Chondrocyte (in vitro differentiated cells): ENCODE results near the gene WDR33. TPM values are rescaled to one million over a fixed set of nuclear protein-coding genes. Genes with fewer than 3 reads are reported as not detected.

Source experiments
- DNase-seq: peaks from one replicate; pipeline ENCODE4 v3.0.0; 2021; ENCODE audit warnings: mixed read lengths, low spot score
- H3K27ac Mint-ChIP-seq: one replicate; pipeline ENCODE4 v1.8.0; 2021; ENCODE audit warnings: mild to moderate bottlenecking, moderate library complexity, mixed read lengths; ENCODE audit not compliant: unreplicated experiment
- H3K27me3 Mint-ChIP-seq: 2 replicates; pipeline ENCODE4 v1.8.0; 2021; ENCODE audit warnings: low read depth, mixed read lengths
- H3K36me3 Mint-ChIP-seq: 2 replicates; pipeline ENCODE4 v1.8.0; 2021; ENCODE audit warnings: low read depth, mixed read lengths
- H3K4me1 Mint-ChIP-seq: 2 replicates; pipeline ENCODE4 v1.8.0; 2021; ENCODE audit warnings: low read depth, mild to moderate bottlenecking, mixed read lengths
- H3K4me3 Mint-ChIP-seq: one replicate; pipeline ENCODE4 v1.8.0; 2021; ENCODE audit warnings: mild to moderate bottlenecking, moderate library complexity, mixed read lengths; ENCODE audit not compliant: unreplicated experiment
- H3K9me3 Mint-ChIP-seq: 2 replicates; pipeline ENCODE4 v1.8.0; 2021; ENCODE audit warnings: low read depth, mixed read lengths
- CTCF ChIP-seq: fragments of 200-600 bp; sonication (generic); IDR thresholded peaks from 2 replicates; pipeline ENCODE4 v1.5.0; 2021; ENCODE audit warnings: antibody characterized with exemption, mild to moderate bottlenecking, moderate library complexity
- total RNA-seq: library from RNA; stranded (reverse); gene quantifications from 3 replicates; pipeline ENCODE4 v1.2.1, GENCODE V29; 2021

Gene WDR33
- total RNA-seq, 1 donor from 2014 or later: 37.2 TPM

GRCh38 chr2:127740665-127741288, 70.2 kb downstream of the WDR33 start:
- Mint-ChIP-seq H3K9me3 (no peaks in the 10 kb centered on the region), H3K36me3 (peaks cover 3% of the 10 kb centered on the region), H3K27me3 (no peaks in the 10 kb centered on the region), H3K27ac (no peak overlapping the region), H3K4me3 (no peak overlapping the region), H3K4me1 (peaks cover 11% of the 10 kb centered on the region)
- TF ChIP-seq CTCF: no peak
- no peak for DNase-seq

GRCh38 chr2:127739800-127740199, 71.2 kb downstream of the WDR33 start:
- Mint-ChIP-seq H3K4me3 (no peak overlapping the region), H3K36me3 (peaks cover 3% of the 10 kb centered on the region), H3K27ac (no peak overlapping the region), H3K4me1 (peaks cover 15% of the 10 kb centered on the region), H3K9me3 (no peaks in the 10 kb centered on the region), H3K27me3 (no peaks in the 10 kb centered on the region)
- TF ChIP-seq CTCF: no peak
- DNase-seq: no peak

- no peaks in the 10 kb centered on the region for H3K27me3 Mint-ChIP-seq
- H3K36me3 Mint-ChIP-seq: no peaks in the 10 kb centered on the region
- H3K4me3 Mint-ChIP-seq: no peak overlapping the region
- no peak for DNase-seq
- TF ChIP-seq CTCF: no peak
- no peaks in the 10 kb centered on the region for H3K9me3 Mint-ChIP-seq
- no peak overlapping the region for H3K27ac Mint-ChIP-seq
- peaks cover 34% of the 10 kb centered on the region for H3K4me1 Mint-ChIP-seq
These were observed 73.1 kb downstream of the WDR33 start for GRCh38 chr2:127737892-127738291.

GRCh38 chr2:127735537-127736399, 75.2 kb downstream of the WDR33 start:
- H3K36me3 Mint-ChIP-seq: no peaks in the 10 kb centered on the region
- no peak overlapping the region for H3K4me3 Mint-ChIP-seq
- H3K4me1 Mint-ChIP-seq: peaks cover 34% of the 10 kb centered on the region
- DNase-seq: no peak
- no peaks in the 10 kb centered on the region for H3K27me3 Mint-ChIP-seq
- peak overlapping the region; percentile 91 for H3K27ac Mint-ChIP-seq
- TF ChIP-seq CTCF: no peak
- no peaks in the 10 kb centered on the region for H3K9me3 Mint-ChIP-seq

- Mint-ChIP-seq H3K36me3 (no peaks in the 10 kb centered on the region), H3K4me1 (peaks cover 34% of the 10 kb centered on the region), H3K9me3 (no peaks in the 10 kb centered on the region), H3K27me3 (no peaks in the 10 kb centered on the region), H3K4me3 (no peak overlapping the region), H3K27ac (peak overlapping the region; percentile 91)
- no peak for DNase-seq
- no peak for TF ChIP-seq CTCF
These were observed 75.9 kb downstream of the WDR33 start for GRCh38 chr2:127735044-127735443.
